CD14-positive monocyte (primary cell): ENCODE results near the gene CAMKK1. TPM values are rescaled to one million over a fixed set of nuclear protein-coding genes. Genes with fewer than 3 reads are reported as not detected.

ENCODE experiments used
- DNase-seq, 3 donors: peaks; one replicate each; pipeline ENCODE4 v3.0.0-alpha.2; 2011 to 2022
- H2AFZ ChIP-seq: 2 replicates; pipeline ENCODE4 v1.6.0; 2012; ENCODE audit warnings: mild to moderate bottlenecking, low read depth, low read length, inconsistent platforms; ENCODE audit not compliant: insufficient read depth, poor library complexity, severe bottlenecking
- H3K27ac ChIP-seq, 2 donors: 1 replicate in 1 of 2; 2 replicates in 1 of 2; pipeline ENCODE4 v1.5.1; 2012 to 2013; ENCODE audit warnings: low read length in 2 of 2, control low read depth in 1 of 2, inconsistent platforms in 1 of 2, low read depth in 1 of 2, mild to moderate bottlenecking in 1 of 2
- H3K27me3 ChIP-seq, 2 donors: one replicate each; pipeline versions ENCODE4 v1.6.0 to v1.6.1; 2011 to 2013; ENCODE audit warnings: low read length in 2 of 2; ENCODE audit not compliant: control insufficient read depth in 2 of 2, insufficient read depth in 2 of 2
- H3K36me3 ChIP-seq, 2 donors: replicated peaks in 1 of 2; 1 replicate in 1 of 2; 2 replicates in 1 of 2; pipeline versions ENCODE4 v1.5.1 to v1.6.1; 2012 to 2013; ENCODE audit warnings: low read length in 2 of 2, control low read depth in 1 of 2, inconsistent platforms in 1 of 2, mild to moderate bottlenecking in 1 of 2; ENCODE audit not compliant: insufficient read depth in 2 of 2, control insufficient read depth in 1 of 2
- H3K4me1 ChIP-seq, 2 donors: 1 replicate in 1 of 2; 2 replicates in 1 of 2; pipeline versions ENCODE4 v1.5.1 to v1.6.1; 2012 to 2013; ENCODE audit warnings: low read length in 2 of 2, control low read depth in 1 of 2, inconsistent platforms in 1 of 2, mild to moderate bottlenecking in 1 of 2, moderate library complexity in 1 of 2; ENCODE audit not compliant: insufficient read depth in 2 of 2, control insufficient read depth in 1 of 2
- H3K4me2 ChIP-seq: replicated peaks from 2 replicates; pipeline ENCODE3; 2012; ENCODE audit warnings: low read length, moderate library complexity, mild to moderate bottlenecking; ENCODE audit not compliant: poor library complexity, severe bottlenecking; ENCODE audit errors: extremely low read depth
- H3K4me3 ChIP-seq, 3 experiments: fragments of 200-600 bp in 1 of 3; sonication (generic) in 1 of 3; replicated peaks in 1 of 3; 1 replicate in 2 of 3; 2 replicates in 1 of 3; pipeline ENCODE4 v1.5.1; 2011 to 2013; ENCODE audit warnings: low read length in 3 of 3, mild to moderate bottlenecking in 3 of 3, control low read depth in 2 of 3, low read depth in 2 of 3, inconsistent platforms in 1 of 3, moderate library complexity in 1 of 3
- H3K79me2 ChIP-seq: 2 replicates; pipeline ENCODE4 v1.6.0; 2012; ENCODE audit warnings: mild to moderate bottlenecking, control low read depth, inconsistent platforms, low read length, moderate library complexity; ENCODE audit not compliant: insufficient read depth
- H3K9ac ChIP-seq: 2 replicates; pipeline ENCODE4 v1.6.0; 2017; ENCODE audit warnings: low read length, mild to moderate bottlenecking; ENCODE audit not compliant: insufficient read depth, poor library complexity, severe bottlenecking
- H3K9me3 ChIP-seq, 2 donors: replicated peaks in 1 of 2; 1 replicate in 1 of 2; 2 replicates in 1 of 2; pipeline versions ENCODE4 v1.5.1 to v1.6.1; 2012 to 2013; ENCODE audit warnings: low read length in 2 of 2, control low read depth in 1 of 2; ENCODE audit not compliant: control insufficient read depth in 1 of 2, insufficient read depth in 1 of 2
- H4K20me1 ChIP-seq: 2 replicates; pipeline ENCODE4 v1.6.0; 2012; ENCODE audit warnings: mild to moderate bottlenecking, low read length, control low read depth, moderate library complexity; ENCODE audit not compliant: insufficient read depth
- H3K27ac Mint-ChIP-seq, 7 donors: one replicate each; pipeline ENCODE4 v1.8.0; 2020; ENCODE audit warnings: mild to moderate bottlenecking in 7 of 7, mixed read lengths in 7 of 7, moderate library complexity in 6 of 7, inconsistent platforms in 2 of 7
- H3K27me3 Mint-ChIP-seq, 3 donors: one replicate each; pipeline ENCODE4 v1.8.0; 2021 to 2022; ENCODE audit warnings: low read depth in 3 of 3, mild to moderate bottlenecking in 3 of 3, mixed read lengths in 3 of 3, moderate library complexity in 3 of 3, inconsistent platforms in 1 of 3
- H3K36me3 Mint-ChIP-seq, 2 donors: one replicate each; pipeline ENCODE4 v1.8.0; 2020; ENCODE audit warnings: mixed read lengths in 2 of 2, inconsistent platforms in 1 of 2, mild to moderate bottlenecking in 1 of 2
- H3K4me1 Mint-ChIP-seq: one replicate; pipeline ENCODE4 v1.8.0; 2020; ENCODE audit warnings: mild to moderate bottlenecking, mixed read lengths
- H3K4me3 Mint-ChIP-seq, 2 donors: one replicate each; pipeline ENCODE4 v1.8.0; 2020; ENCODE audit warnings: mild to moderate bottlenecking in 2 of 2, mixed read lengths in 2 of 2, moderate library complexity in 1 of 2
- H3K9me3 Mint-ChIP-seq, 7 donors: one replicate each; pipeline ENCODE4 v1.8.0; 2020 to 2022; ENCODE audit warnings: mixed read lengths in 7 of 7, mild to moderate bottlenecking in 6 of 7, moderate library complexity in 6 of 7, inconsistent platforms in 2 of 7
- CTCF ChIP-seq: fragments of 200-600 bp; IDR thresholded peaks from one replicate; pipeline ENCODE4 v1.8.0; 2022; ENCODE audit warnings: antibody characterized with exemption, mild to moderate bottlenecking
- WGBS: methylation state at CpG from one replicate; pipeline ENCODE4 v1.1.5; 2013; ENCODE audit warnings: missing lambda C conversion rate; ENCODE audit not compliant: insufficient coverage; 5-methylcytosine and 5-hydroxymethylcytosine counted together
- intact Hi-C, 2 donors: fragments of 100-400 bp; cut with micrococcal nuclease; formaldehyde crosslinking; loops; one replicate each; pipeline versions ENCODE4 v1.15.0 to v1.15.1; 2023
- polyA plus RNA-seq, 3 donors: library from polyadenylated mRNA; depleted of rRNA in 1 of 3; unstranded in 2 of 3; stranded (reverse) in 1 of 3; fragments of 300-500 nt in 2 of 3; fragments of >200 nt in 1 of 3; fragmentation: Illumina TruSeq in 2 of 3; gene quantifications; 1 replicate in 2 of 3; 2 replicates in 1 of 3; pipeline ENCODE4 v1.2.3, GENCODE V29; 2012 to 2021

The CAMKK1 gene
- polyA plus RNA-seq, 3 donors, result 0.74 to 24.1 (median 1.5) TPM

- no peaks in the 10 kb centered on the region for H3K79me2 ChIP-seq
- no peak overlapping the region for H3K4me3 ChIP-seq
- no peaks in the 10 kb centered on the region for H3K27me3 ChIP-seq
- Mint-ChIP-seq H3K27ac (peak overlapping the region in 1 of 7 donors; percentile 32), H3K36me3 (peaks cover 52 to 89% of the 10 kb centered on the region in 2 donors), H3K4me1 (no peaks in the 10 kb centered on the region), H3K27me3 (peaks cover 0 to 3% (median 0%) of the 10 kb centered on the region in 3 donors), H3K4me3 (no peak overlapping the region), H3K9me3 (peaks cover 0 to 3% (median 0%) of the 10 kb centered on the region in 7 donors)
- DNase-seq, result no peak
- no peak for TF ChIP-seq CTCF
- H3K4me2 ChIP-seq, result no peak overlapping the region
- H2AFZ ChIP-seq, result no peak overlapping the region
- H4K20me1 ChIP-seq, result no peaks in the 10 kb centered on the region
- intact Hi-C loops, result loop anchor here in 1 of 2 donors (5.0 kb wide), 1 partner anchor 84 kb away; no protein-coding TSS in a partner anchor
- H3K27ac ChIP-seq, result no peak overlapping the region
- no peaks in the 10 kb centered on the region for H3K9me3 ChIP-seq
- H3K4me1 ChIP-seq, result no peaks in the 10 kb centered on the region
- WGBS, result 95% methylated on average over 14 of the region's 16 CpGs
- H3K9ac ChIP-seq, result no peak overlapping the region
- H3K36me3 ChIP-seq, result peaks cover 49 to 83% of the 10 kb centered on the region in 2 donors
These were observed 35.6 kb upstream of the CAMKK1 start for GRCh38 chr17:3928406-3928805.

- H3K4me3 Mint-ChIP-seq, result no peak overlapping the region
- H3K4me3 ChIP-seq, result no peak overlapping the region
These were observed 34.9 kb upstream of the CAMKK1 start for GRCh38 chr17:3927628-3928340.

More at GRCh38 chr17:3927628-3928340, 34.9 kb upstream of the CAMKK1 start:
- intact Hi-C loops, result loop anchor here in 1 of 2 donors (5.0 kb wide), 1 partner anchor 85 kb away; no protein-coding TSS in a partner anchor
- no peak for DNase-seq
- Histone ChIP-seq H3K9me3 (no peaks in the 10 kb centered on the region), H3K27ac (no peak overlapping the region), H3K27me3 (no peaks in the 10 kb centered on the region), H2AFZ (no peak overlapping the region), H4K20me1 (no peaks in the 10 kb centered on the region), H3K79me2 (no peaks in the 10 kb centered on the region), H3K4me2 (no peak overlapping the region), H3K36me3 (peaks cover 49 to 81% of the 10 kb centered on the region in 2 donors), H3K4me1 (no peaks in the 10 kb centered on the region), H3K9ac (no peak overlapping the region)
- H3K27ac Mint-ChIP-seq, result peak overlapping the region in 3 of 7 donors; percentile 32 to 57 (median 46)
- no peaks in the 10 kb centered on the region for H3K4me1 Mint-ChIP-seq
- H3K9me3 Mint-ChIP-seq, result peaks cover 0 to 3% (median 0%) of the 10 kb centered on the region in 7 donors
- peaks cover 0 to 3% (median 0%) of the 10 kb centered on the region in 3 donors for H3K27me3 Mint-ChIP-seq
- peaks cover 50 to 84% of the 10 kb centered on the region in 2 donors for H3K36me3 Mint-ChIP-seq
- 92% methylated on average over 12 of the region's 15 CpGs for WGBS
- no peak for TF ChIP-seq CTCF
